Measurements from ENCODE around the gene ARFGAP3. TPM values are rescaled to one million over a fixed set of nuclear protein-coding genes. Genes with fewer than 3 reads are reported as not detected.

The ARFGAP3 gene
- total and polyA plus RNA-seq, 2 experiments from 2014 or later, result 14.8 to 19.1 TPM

DNA sequence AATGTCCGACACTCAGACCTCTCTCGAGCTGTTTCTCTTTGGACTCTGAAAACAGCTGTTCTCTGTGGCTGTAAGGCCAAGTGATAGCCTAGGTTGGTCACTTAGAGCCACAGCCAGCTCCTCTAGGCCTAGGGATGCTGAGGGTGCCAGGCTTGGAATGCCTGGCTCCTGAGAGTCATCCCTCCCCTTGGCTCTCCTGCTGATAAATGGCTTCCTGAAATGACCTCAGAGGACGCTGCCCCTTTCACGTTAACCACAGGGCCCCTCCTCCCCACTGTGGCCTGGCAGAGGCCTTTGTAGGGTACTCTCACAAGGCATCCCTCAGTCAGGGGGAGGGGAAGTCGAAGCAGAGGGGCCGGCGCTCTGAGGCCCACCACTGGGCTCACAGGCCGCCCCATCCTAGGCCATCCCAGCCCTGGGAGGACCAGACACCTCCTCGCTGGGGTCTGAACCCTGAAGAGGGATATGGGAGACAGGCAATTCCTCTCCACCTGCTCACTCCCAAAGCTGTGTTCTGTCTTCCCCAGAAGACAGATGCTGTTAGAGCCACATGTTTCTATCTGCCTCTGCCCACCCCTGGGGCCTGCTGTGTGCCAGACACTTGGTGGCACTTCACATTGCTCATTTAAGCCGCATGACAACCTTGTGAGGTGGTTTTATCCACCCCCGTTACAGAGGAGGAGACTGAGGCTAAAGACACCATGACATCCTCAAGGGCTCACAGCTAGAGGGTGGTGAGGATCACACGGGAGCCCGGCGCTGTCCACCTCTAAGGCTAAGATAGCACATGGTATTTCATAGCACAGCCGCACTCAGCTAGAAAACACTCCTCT, 50.9 kb downstream of the ARFGAP3 start (continued):
- TF ChIP-seq, protein P1, sequence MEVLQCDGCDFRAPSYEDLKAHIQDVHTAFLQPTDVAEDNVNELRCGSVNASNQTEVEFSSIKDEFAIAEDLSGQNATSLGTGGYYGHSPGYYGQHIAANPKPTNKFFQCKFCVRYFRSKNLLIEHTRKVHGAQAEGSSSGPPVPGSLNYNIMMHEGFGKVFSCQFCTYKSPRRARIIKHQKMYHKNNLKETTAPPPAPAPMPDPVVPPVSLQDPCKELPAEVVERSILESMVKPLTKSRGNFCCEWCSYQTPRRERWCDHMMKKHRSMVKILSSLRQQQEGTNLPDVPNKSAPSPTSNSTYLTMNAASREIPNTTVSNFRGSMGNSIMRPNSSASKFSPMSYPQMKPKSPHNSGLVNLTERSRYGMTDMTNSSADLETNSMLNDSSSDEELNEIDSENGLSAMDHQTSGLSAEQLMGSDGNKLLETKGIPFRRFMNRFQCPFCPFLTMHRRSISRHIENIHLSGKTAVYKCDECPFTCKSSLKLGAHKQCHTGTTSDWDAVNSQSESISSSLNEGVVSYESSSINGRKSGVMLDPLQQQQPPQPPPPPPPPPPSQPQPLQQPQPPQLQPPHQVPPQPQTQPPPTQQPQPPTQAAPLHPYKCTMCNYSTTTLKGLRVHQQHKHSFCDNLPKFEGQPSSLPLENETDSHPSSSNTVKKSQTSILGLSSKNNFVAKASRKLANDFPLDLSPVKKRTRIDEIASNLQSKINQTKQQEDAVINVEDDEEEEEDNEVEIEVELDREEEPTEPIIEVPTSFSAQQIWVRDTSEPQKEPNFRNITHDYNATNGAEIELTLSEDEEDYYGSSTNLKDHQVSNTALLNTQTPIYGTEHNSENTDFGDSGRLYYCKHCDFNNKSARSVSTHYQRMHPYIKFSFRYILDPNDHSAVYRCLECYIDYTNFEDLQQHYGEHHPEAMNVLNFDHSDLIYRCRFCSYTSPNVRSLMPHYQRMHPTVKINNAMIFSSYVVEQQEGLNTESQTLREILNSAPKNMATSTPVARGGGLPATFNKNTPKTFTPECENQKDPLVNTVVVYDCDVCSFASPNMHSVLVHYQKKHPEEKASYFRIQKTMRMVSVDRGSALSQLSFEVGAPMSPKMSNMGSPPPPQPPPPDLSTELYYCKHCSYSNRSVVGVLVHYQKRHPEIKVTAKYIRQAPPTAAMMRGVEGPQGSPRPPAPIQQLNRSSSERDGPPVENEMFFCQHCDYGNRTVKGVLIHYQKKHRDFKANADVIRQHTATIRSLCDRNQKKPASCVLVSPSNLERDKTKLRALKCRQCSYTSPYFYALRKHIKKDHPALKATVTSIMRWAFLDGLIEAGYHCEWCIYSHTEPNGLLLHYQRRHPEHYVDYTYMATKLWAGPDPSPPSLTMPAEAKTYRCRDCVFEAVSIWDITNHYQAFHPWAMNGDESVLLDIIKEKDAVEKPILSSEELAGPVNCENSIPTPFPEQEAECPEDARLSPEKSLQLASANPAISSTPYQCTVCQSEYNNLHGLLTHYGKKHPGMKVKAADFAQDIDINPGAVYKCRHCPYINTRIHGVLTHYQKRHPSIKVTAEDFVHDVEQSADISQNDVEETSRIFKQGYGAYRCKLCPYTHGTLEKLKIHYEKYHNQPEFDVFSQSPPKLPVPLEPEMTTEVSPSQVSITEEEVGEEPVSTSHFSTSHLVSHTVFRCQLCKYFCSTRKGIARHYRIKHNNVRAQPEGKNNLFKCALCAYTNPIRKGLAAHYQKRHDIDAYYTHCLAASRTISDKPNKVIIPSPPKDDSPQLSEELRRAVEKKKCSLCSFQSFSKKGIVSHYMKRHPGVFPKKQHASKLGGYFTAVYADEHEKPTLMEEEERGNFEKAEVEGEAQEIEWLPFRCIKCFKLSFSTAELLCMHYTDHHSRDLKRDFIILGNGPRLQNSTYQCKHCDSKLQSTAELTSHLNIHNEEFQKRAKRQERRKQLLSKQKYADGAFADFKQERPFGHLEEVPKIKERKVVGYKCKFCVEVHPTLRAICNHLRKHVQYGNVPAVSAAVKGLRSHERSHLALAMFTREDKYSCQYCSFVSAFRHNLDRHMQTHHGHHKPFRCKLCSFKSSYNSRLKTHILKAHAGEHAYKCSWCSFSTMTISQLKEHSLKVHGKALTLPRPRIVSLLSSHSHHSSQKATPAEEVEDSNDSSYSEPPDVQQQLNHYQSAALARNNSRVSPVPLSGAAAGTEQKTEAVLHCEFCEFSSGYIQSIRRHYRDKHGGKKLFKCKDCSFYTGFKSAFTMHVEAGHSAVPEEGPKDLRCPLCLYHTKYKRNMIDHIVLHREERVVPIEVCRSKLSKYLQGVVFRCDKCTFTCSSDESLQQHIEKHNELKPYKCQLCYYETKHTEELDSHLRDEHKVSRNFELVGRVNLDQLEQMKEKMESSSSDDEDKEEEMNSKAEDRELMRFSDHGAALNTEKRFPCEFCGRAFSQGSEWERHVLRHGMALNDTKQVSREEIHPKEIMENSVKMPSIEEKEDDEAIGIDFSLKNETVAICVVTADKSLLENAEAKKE (CRISPR knock-in tag; IDR thresholded peaks at IDR 0.05), result no peak
- no peak for TF ChIP-seq ZNF331 (CRISPR knock-in tag; IDR thresholded peaks at IDR 0.05; ENCODE audit: low read depth)

- ATAC-seq (peak; percentile 83), DNase-seq (ENCODE audit: low spot score) (peak; percentile 34)
- H2AFZ ChIP-seq, result no peak overlapping the region
- peaks cover 17% of the 10 kb centered on the region for H3K4me1 Mint-ChIP-seq
- H3K4me1 ChIP-seq (ENCODE audit: insufficient read depth), result peaks cover 7% of the 10 kb centered on the region; the same call in 1 of the 2 replicates
- H3K36me3 Mint-ChIP-seq (ENCODE audit: low read depth), result no peaks in the 10 kb centered on the region
- peaks cover 16% of the 10 kb centered on the region for H3K27me3 Mint-ChIP-seq (ENCODE audit: insufficient read depth, low read depth, poor library complexity)
- H3K4me3 ChIP-seq, result no peak overlapping the region
- no peak overlapping the region for H3K27ac ChIP-seq (ENCODE audit: low read depth)
- H3K9me2 ChIP-seq (ENCODE audit: insufficient read depth), result no peaks in the 10 kb centered on the region
- no peak overlapping the region for H3K27ac Mint-ChIP-seq
- no peak overlapping the region for H3K4me2 ChIP-seq
- no peaks in the 10 kb centered on the region for H3K27me3 ChIP-seq (ENCODE audit: insufficient read depth)
- H4K20me1 ChIP-seq (replicated peaks; ENCODE audit: insufficient read depth), result no peaks in the 10 kb centered on the region
- H3K79me2 ChIP-seq (replicated peaks; ENCODE audit: insufficient read depth), result no peaks in the 10 kb centered on the region
- no peaks in the 10 kb centered on the region for H3K36me3 ChIP-seq (ENCODE audit: insufficient read depth)
- no peaks in the 10 kb centered on the region for H3F3A ChIP-seq (replicated peaks; ENCODE audit: low read depth)
- no peaks in the 10 kb centered on the region for H3K9me3 Mint-ChIP-seq
- H3K4me3 Mint-ChIP-seq, result no peak overlapping the region; the same call in 2 of the 3 replicates
- no peak for TF ChIP-seq STAT1 (IDR thresholded peaks at IDR 0.05; ENCODE audit: unreplicated experiment)
- no peak for TF ChIP-seq JUNB (IDR thresholded peaks at IDR 0.05; ENCODE audit: unreplicated experiment)
- no peak for TF ChIP-seq REST (IDR thresholded peaks at IDR 0.05; ENCODE audit: unreplicated experiment)
- TF ChIP-seq EZH2phosphoT487 (IDR thresholded peaks at IDR 0.05; ENCODE audit: unreplicated experiment), result no peak
- TF ChIP-seq, protein P2, sequence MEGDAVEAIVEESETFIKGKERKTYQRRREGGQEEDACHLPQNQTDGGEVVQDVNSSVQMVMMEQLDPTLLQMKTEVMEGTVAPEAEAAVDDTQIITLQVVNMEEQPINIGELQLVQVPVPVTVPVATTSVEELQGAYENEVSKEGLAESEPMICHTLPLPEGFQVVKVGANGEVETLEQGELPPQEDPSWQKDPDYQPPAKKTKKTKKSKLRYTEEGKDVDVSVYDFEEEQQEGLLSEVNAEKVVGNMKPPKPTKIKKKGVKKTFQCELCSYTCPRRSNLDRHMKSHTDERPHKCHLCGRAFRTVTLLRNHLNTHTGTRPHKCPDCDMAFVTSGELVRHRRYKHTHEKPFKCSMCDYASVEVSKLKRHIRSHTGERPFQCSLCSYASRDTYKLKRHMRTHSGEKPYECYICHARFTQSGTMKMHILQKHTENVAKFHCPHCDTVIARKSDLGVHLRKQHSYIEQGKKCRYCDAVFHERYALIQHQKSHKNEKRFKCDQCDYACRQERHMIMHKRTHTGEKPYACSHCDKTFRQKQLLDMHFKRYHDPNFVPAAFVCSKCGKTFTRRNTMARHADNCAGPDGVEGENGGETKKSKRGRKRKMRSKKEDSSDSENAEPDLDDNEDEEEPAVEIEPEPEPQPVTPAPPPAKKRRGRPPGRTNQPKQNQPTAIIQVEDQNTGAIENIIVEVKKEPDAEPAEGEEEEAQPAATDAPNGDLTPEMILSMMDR (conservative IDR thresholded peaks at IDR 0.05; ENCODE audit: low read depth in 2 of 2), result no peak
- no peak for TF ChIP-seq CREB1 (CRISPR knock-in tag; IDR thresholded peaks at IDR 0.05; ENCODE audit: low read depth)
Observed at GRCh38 chr22:42805016-42805997, 51.8 kb downstream of the ARFGAP3 start.

All from GM23338 (cell line).